GM21515 (cell line): ENCODE results near the gene SCAMP1.
"Not testable (repeated sequence)": the region's sequence is repeated elsewhere in the genome, so short reads cannot be mapped to it uniquely, and the experiment has no call there.

Experiments used
- ATAC-seq: cut with Tn5 transposase; IDR thresholded peaks from one replicate; pipeline ENCODE4 v1.9.1; 2021; ENCODE audit not compliant: unreplicated experiment

SCAMP1 gene

GRCh38 chr5:78359831-78360673 is at the start of gene SCAMP1:
SCAMP1 (plus strand) TSS chr5:78360617; CDS start chr5:78360672, 55 bp downstream.
- ATAC-seq = peak; percentile 76

- no peak for ATAC-seq
Observed at GRCh38 chr5:78317515-78317914, 42.9 kb upstream of the SCAMP1 start.

- ATAC-seq = no peak
Observed at GRCh38 chr5:78318337-78318736, 42.1 kb upstream of the SCAMP1 start.

- no peak for ATAC-seq
Observed at GRCh38 chr5:78320401-78320800, 40.0 kb upstream of the SCAMP1 start.

- ATAC-seq = no peak
Observed at GRCh38 chr5:78323241-78323640, 37.2 kb upstream of the SCAMP1 start.

GRCh38 chr5:78326930-78327329 is 33.5 kb upstream of the SCAMP1 start:
- no peak for ATAC-seq

- no peak for ATAC-seq
Observed at GRCh38 chr5:78327761-78328510, 32.5 kb upstream of the SCAMP1 start.

- ATAC-seq = no peak
Observed at GRCh38 chr5:78328585-78329173, 31.7 kb upstream of the SCAMP1 start.

GRCh38 chr5:78331523-78332080 is 28.8 kb upstream of the SCAMP1 start:
- ATAC-seq = no peak

GRCh38 chr5:78334811-78335210 is 25.6 kb upstream of the SCAMP1 start:
- no peak for ATAC-seq

- no peak for ATAC-seq
Observed at GRCh38 chr5:78335976-78336375, 24.4 kb upstream of the SCAMP1 start.

GRCh38 chr5:78336698-78337097 is 23.7 kb upstream of the SCAMP1 start:
- no peak for ATAC-seq

GRCh38 chr5:78339617-78340436 is 20.6 kb upstream of the SCAMP1 start:
- ATAC-seq = no peak

GRCh38 chr5:78341440-78341839 is 19.0 kb upstream of the SCAMP1 start:
- ATAC-seq = no peak

GRCh38 chr5:78345485-78345884 is 14.9 kb upstream of the SCAMP1 start:
- ATAC-seq = no peak

GRCh38 chr5:78353520-78353919 is 6.9 kb upstream of the SCAMP1 start:
- ATAC-seq = no peak

- ATAC-seq = no peak
Observed at GRCh38 chr5:78354066-78354670, 6.2 kb upstream of the SCAMP1 start.

- ATAC-seq = no peak
Observed at GRCh38 chr5:78355561-78355960, 4.9 kb upstream of the SCAMP1 start.

- ATAC-seq = not testable (repeated sequence)
Observed at GRCh38 chr5:78359455-78359830, 974 bp upstream of the SCAMP1 start.

GRCh38 chr5:78360674-78360923 is 182 bp downstream of the SCAMP1 start:
- ATAC-seq = no peak
